GM21381 (cell line): Measurements from ENCODE around the gene SUPT4H1.

Experiments
- ATAC-seq: cut with Tn5 transposase; IDR thresholded peaks from one replicate; pipeline ENCODE4 v1.9.1; 2021; ENCODE audit warnings: mild to moderate bottlenecking, moderate library complexity; ENCODE audit not compliant: unreplicated experiment

Gene SUPT4H1

GRCh38 chr17:58320163-58320558, 31.8 kb downstream of the SUPT4H1 start:
- ATAC-seq: no peak

DNA sequence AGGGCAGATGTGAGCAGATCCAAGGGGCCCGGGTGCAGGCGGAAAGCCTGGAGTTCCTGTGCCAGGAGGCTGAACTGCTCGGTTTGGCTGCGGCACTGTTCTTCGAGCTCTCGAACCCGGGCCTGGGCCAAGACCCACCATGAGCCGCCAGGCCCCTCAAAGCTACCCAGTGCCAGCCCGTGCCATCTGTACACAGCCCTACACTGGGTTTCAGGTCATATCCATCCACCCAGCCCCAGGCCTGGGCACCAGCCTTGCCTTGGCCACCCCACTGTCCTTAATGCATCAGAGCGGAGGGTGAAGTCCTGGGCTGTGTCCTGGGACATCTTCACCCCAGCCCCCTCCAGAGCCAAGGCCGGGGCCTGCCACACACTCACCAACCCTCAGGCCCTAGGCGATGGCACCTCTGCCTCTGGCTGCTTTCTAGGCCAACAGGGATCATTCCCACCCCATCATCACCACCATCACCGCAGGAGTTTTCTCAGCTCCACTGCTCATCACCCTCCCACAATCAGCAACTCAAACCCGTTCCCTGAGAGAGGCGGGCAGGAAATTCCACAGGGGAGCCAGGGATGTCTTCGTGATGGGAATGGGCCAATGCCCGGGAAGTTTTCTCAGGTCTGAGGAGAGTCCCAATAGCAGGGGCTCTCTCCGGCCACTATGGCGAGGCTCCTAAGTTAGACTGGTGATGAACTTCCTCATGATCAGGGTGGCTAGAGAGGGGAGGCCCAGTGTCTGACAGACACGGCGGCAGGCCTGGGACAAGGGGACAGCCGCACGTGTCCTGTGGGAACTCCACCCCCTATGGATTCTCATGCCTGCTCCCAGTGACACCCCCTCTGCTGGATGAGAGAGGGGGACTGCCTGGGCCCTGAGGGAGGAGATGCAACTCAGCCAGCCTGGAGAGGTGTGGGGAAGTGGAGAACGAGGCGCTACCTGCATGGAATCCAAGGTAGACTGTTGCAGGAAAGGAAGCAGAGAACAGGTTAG, 32.5 kb downstream of the SUPT4H1 start:
- no peak for ATAC-seq

- ATAC-seq: no peak
These were observed 33.3 kb downstream of the SUPT4H1 start for GRCh38 chr17:58318627-58319172.

DNA sequence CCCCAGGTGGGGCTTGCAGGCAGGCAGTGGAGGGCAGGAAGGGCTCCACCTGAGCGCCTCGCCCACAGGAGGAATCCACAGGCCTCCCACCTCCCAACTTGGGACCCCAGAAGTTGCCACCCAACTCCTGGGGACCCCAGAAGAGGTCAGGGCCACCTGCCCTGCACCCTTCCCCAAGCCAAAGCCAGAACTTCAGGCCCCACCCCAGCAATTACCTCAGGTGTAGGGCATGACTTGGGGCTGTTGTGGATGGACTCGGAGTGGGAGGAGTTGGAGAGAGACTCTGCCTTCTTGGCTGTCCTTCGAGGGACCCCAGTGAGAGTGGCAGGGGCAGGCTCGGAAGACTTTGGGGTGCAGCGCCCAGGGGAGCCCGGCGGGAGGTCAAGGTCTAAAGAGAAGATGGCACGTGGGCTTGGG, 33.9 kb downstream of the SUPT4H1 start:
- no peak for ATAC-seq

DNA sequence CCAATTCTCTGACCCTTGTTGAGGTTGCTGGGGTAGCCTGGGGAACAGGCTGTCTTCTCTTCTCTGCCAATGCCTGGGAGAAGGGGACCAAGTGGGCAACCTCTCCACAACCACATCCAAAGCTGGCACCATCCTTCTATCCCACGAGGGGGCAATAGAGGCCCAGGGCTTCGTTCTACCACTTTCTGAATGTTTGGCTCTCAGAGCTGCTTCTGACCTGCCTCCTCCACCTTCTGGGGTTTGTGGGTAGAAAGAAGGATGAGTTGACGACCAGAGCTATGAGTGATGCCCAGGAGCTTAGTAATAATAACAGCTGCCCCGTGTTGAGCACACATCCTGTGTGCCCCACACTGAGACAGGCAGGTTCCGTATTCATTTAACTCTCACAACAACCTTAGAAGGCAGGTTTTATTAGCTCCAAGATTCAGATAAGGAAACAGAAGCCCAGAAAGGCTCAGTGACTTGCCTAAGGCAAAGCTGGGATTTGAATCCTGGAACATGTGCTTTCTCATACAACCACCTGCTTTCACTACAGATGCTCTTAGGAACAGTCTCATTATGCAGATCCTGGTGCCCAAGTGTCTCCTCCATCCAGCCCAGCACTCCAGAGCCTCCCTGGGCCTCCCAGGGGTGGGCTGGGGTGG, 34.5 kb downstream of the SUPT4H1 start:
- ATAC-seq: peak; percentile 70

DNA sequence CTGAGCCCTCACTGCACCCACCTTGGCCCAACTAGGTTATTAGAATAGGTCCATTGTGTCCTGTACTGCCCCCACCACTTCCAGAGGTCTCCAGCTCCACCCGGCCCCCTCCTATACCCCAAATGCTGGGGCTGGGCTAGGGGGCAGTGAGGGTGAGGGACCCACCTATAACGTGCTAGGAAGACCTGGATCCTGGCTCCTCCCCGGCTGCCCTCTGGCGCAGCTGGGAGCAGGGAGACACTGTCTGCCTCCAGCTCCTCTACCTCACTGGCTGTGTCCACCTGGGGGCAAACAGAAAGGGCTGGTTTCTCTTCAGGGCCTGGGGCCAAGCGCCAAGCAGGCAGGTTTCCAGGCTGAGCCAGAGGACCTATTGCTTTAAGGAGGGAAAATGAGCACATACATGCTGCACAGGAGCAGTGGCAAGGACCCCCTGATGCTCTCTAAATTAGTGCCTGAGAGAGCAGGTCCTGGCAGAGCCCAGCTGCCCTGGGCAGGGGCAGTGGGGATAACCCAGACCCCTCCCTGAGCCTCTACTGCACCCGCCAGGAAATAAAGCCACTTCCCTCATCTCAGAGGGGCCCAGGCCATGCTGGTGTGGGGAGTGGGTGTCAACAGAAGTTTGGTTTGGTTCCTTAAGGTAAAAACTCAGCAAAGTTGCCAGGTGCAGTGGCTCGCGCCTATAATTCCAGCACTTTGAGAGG, 35.6 kb downstream of the SUPT4H1 start:
- no peak for ATAC-seq

DNA sequence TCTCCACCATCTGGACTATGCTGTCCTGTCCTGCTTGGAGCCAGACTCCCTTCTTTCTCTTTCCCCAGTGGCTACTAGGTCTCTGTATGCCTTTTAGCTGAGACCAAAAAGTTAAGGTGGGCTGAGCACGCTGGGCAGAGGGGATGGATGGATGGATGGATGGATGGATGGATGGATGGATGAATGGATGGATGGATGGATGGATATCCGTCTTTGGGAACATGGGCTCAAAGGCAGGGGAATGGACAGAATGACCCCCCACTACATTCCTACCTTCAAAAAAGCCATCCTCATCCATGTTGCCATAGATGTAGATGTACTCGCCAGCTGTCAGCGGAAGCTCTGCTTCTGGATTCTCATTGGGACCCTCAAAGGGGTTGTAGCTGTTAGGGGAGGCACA, 36.3 kb downstream of the SUPT4H1 start:
- no peak for ATAC-seq

DNA sequence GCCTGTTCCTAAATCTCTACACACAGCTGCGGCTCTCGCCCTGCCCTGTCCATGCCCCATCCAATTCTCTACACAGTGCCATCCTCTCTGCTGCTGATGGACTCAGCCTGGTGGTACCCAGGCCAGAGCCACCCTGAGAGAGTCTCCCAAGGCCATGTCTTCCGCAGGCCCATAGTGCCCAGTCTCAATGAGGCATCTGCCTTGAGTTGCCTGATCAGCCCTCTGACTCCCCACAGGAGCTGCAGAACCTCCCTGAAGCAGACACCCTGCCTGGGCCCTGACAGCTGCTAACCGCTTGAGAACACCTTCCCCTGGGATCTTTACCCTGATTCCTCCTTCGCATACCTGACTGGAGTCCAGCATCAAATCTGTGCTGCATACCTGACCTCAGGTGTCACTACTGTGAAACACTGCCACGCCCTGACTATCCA, 36.7 kb downstream of the SUPT4H1 start:
- no peak for ATAC-seq

GRCh38 chr17:58314706-58315015, 37.3 kb downstream of the SUPT4H1 start:
- no peak for ATAC-seq

GRCh38 chr17:58313815-58314705, 37.9 kb downstream of the SUPT4H1 start:
- ATAC-seq: no peak

GRCh38 chr17:58312829-58313228, 39.2 kb downstream of the SUPT4H1 start:
- no peak for ATAC-seq

- no peak for ATAC-seq
These were observed 39.9 kb downstream of the SUPT4H1 start for GRCh38 chr17:58312021-58312630.

DNA sequence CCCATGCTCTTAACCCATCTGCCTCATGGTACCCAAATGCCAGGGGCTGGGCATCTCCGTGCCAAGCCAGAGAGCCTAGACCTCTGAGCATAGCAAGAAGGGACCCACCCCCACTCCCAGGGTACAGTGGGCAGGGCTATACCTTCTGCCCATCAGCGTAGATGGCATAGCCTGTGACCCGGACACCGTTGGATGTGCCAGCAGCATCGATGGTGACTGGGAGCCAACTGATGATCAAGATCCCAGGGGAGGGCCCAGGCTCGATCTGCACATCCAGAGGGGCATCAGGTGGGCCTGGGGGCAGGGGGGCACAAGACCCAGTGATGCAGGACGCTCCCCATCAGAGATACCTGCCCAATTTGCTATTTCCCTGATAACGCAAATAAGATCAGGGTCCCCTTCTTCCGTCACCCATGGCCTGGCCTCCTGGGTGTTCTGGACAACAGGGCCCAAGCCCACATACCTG, 40.5 kb downstream of the SUPT4H1 start:
- no peak for ATAC-seq

DNA sequence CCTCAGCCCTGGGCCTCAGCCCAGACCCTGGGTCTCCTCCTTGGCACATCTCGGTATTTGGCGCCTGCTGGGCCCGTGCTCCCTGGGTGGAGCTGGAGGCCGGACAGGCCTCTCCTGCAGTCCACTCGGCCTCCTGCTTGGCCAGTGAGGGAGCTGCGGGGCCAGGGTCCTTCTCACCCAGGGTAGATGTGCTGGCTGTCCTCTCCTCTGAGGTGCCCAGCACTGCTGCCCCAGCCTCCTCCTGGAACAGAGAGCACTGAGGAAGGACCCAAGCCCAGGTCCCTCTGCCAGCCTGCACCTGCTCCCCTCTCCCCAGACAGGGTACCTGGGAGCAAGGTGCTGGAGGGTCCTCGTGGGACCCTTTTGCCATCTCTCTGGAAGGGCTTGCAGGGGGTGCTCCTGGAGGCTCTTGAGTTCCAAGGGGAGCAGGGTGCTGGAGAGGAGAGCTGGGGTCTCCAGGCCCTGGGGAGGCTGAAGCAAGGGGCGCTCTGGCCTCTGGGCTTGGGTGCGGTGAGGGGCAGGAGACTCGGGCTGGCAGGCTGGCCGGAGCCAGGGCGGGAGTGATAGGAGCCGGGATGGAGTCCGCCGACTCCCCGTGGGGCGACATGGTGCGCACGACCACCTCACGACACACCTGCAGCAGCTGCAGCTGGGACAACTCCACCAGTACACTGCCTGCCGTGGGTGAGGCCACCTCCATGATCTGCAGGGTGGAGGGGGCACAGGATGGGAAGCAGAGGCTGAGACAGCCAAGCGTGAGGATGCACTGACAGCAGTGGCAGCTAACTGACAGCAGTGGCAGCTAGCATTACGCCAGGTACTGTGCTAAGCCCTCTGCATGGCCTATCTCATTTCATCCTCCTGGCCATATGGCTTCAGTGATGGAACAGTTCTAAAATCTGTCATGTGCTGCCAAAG, 41.2 kb downstream of the SUPT4H1 start:
- ATAC-seq: no peak

GRCh38 chr17:58309918-58310259, 42.1 kb downstream of the SUPT4H1 start:
- ATAC-seq: no peak

- ATAC-seq: no peak
These were observed 42.8 kb downstream of the SUPT4H1 start for GRCh38 chr17:58308985-58309917.

GRCh38 chr17:58308173-58308984, 43.6 kb downstream of the SUPT4H1 start:
- ATAC-seq: no peak
